GM12878 (cell line): ENCODE results near the gene SYNRG. TPM values are rescaled to one million over a fixed set of nuclear protein-coding genes. Genes with fewer than 3 reads are reported as not detected.

Source experiments
- ATAC-seq: fragments of 200-7000 bp; cut with Tn5 transposase; 3 replicates; pipeline ENCODE4 v1.9.1; 2020; ENCODE audit warnings: mild to moderate bottlenecking, moderate library complexity
- BruUV-seq: library from RNA; stranded (reverse); fragments of 400-500 nt; replicated peaks from 2 replicates; lab custom pipeline; 2021; lab: Mats Ljungman, UMichigan
- CTCF ChIA-PET: fragments of 300-600 bp; sonication (Branson Sonifier 250); formaldehyde crosslinking; extraction: SDS; loops from one replicate; lab custom pipeline; 2021; ENCODE audit warnings: inconsistent platforms; lab: Yijun Ruan, JAX
- POLR2A ChIA-PET: fragments of 350-600 bp; formaldehyde crosslinking; extraction: SDS; loops from one replicate; lab custom pipeline; 2021; ENCODE audit warnings: inconsistent platforms; lab: Charles Lee
- RAD21 ChIA-PET: fragments of 300-600 bp; sonication (Branson Sonifier 250); formaldehyde crosslinking; loops from one replicate; lab custom pipeline; 2023; ENCODE audit warnings: antibody characterized with exemption; ENCODE audit not compliant: unreplicated experiment; lab: Charles Lee
- SMC1A ChIA-PET: fragments of 300-600 bp; sonication (Branson Sonifier 250); formaldehyde crosslinking; loops from one replicate; lab custom pipeline; 2023; ENCODE audit not compliant: unreplicated experiment, uncharacterized antibody; lab: Charles Lee
- DNase-seq: peaks from one replicate; pipeline ENCODE4 v3.0.0-alpha.2; 2011; ENCODE audit warnings: low read depth, low spot score
- FAIRE-seq: peaks from 3 replicates; lab custom pipeline; 2011; peaks lifted over from hg19 to GRCh38; lab: Jason Lieb, UNC
- H2AFZ ChIP-seq: 2 replicates; pipeline ENCODE4 v1.6.0; 2011; ENCODE audit warnings: low read depth, low read length, control low read depth; ENCODE audit not compliant: control insufficient read depth
- H3K27ac ChIP-seq: 2 replicates; pipeline ENCODE4 v1.5.1; 2011; ENCODE audit warnings: control low read depth; ENCODE audit not compliant: control insufficient read depth, insufficient read depth
- H3K27me3 ChIP-seq, 2 experiments: replicated peaks in 1 of 2; 2 replicates each; pipeline versions ENCODE4 v1.6.0 to v1.6.1; 2011; ENCODE audit warnings: low read length in 1 of 2; ENCODE audit not compliant: control insufficient read depth in 2 of 2, insufficient read depth in 2 of 2
- H3K36me3 ChIP-seq, 2 experiments: 2 replicates each; pipeline ENCODE4 v1.5.1; 2011; ENCODE audit warnings: low read length in 1 of 2; ENCODE audit not compliant: control insufficient read depth in 2 of 2, insufficient read depth in 2 of 2
- H3K4me1 ChIP-seq: 2 replicates; pipeline ENCODE4 v1.6.1; 2011; ENCODE audit warnings: mild to moderate bottlenecking, low read length, moderate library complexity, mixed read lengths; ENCODE audit not compliant: control insufficient read depth, insufficient read depth
- H3K4me2 ChIP-seq: 2 replicates; pipeline ENCODE4 v1.6.0; 2011; ENCODE audit warnings: control low read depth; ENCODE audit not compliant: control insufficient read depth, insufficient read depth
- H3K4me3 ChIP-seq: fragments of 200-600 bp; sonication (generic); 2 replicates; pipeline ENCODE4 v1.5.1; 2016
- H3K79me2 ChIP-seq: 2 replicates; pipeline ENCODE4 v1.6.0; 2011; ENCODE audit warnings: low read length; ENCODE audit not compliant: control insufficient read depth, insufficient read depth
- H3K9ac ChIP-seq: 2 replicates; pipeline ENCODE4 v1.8.0; 2011; ENCODE audit warnings: low read length, control low read depth, mixed read lengths; ENCODE audit not compliant: control insufficient read depth, insufficient read depth
- H3K9me3 ChIP-seq: replicated peaks from 3 replicates; pipeline ENCODE4 v1.5.1; 2011; ENCODE audit warnings: mild to moderate bottlenecking, low read length; ENCODE audit not compliant: control insufficient read depth, insufficient read depth
- H4K20me1 ChIP-seq: 2 replicates; pipeline ENCODE4 v1.6.0; 2011; ENCODE audit not compliant: control insufficient read depth, insufficient read depth
- CBX5 ChIP-seq: sonication (generic); IDR thresholded peaks from 2 replicates; pipeline ENCODE4 v1.6.1; 2016; ENCODE audit warnings: low read depth, moderate library complexity, mild to moderate bottlenecking, inconsistent platforms
- EP300 ChIP-seq, 2 experiments: fragments of 150-350 bp in 1 of 2; IDR thresholded peaks; 2 replicates each; pipeline ENCODE4 v1.6.1; 2011 to 2012; ENCODE audit warnings: low read depth in 2 of 2, low read length in 2 of 2, borderline replicate concordance in 1 of 2, improper control_type of control experiment in 1 of 2, inconsistent platforms in 1 of 2; ENCODE audit not compliant: control insufficient read depth in 1 of 2
- MYB ChIP-seq: fragments of 150-350 bp; IDR thresholded peaks from 2 replicates; pipeline ENCODE4 v1.6.1; 2014; ENCODE audit warnings: mild to moderate bottlenecking, low read depth, low read length, borderline replicate concordance
- PAX5 ChIP-seq: IDR thresholded peaks from 2 replicates; pipeline ENCODE4 v1.6.1; 2011; ENCODE audit warnings: low read depth, low read length, borderline replicate concordance
- PML ChIP-seq: IDR thresholded peaks from 2 replicates; pipeline ENCODE4 v1.6.1; 2012; ENCODE audit warnings: low read length, inconsistent platforms
- SMARCA5 ChIP-seq: fragments of 450-650 bp; IDR thresholded peaks from 2 replicates; pipeline ENCODE4 v1.6.1; 2017; ENCODE audit warnings: mild to moderate bottlenecking
- ZNF207 ChIP-seq: fragments of 450-650 bp; IDR thresholded peaks from 2 replicates; pipeline ENCODE4 v1.6.1; 2014; ENCODE audit warnings: antibody characterized with exemption, mild to moderate bottlenecking, borderline replicate concordance
- WGBS: methylation state at CpG from one replicate; pipeline ENCODE4 v1.1.6; 2016; ENCODE audit warnings: low lambda C conversion rate; ENCODE audit not compliant: insufficient replicate concordance, insufficient coverage; ENCODE audit errors: missing lambda C conversion rate; 5-methylcytosine and 5-hydroxymethylcytosine counted together
- in situ Hi-C: fragments of 300-500 bp; cut with MboI; formaldehyde crosslinking; loops from 9 replicates; pipeline ENCODE4 v1.14.3; 2018; ENCODE audit warnings: mixed read lengths
- intact Hi-C: fragments of 100-400 bp; cut with micrococcal nuclease; formaldehyde crosslinking; loops from one replicate; pipeline ENCODE4 v1.14.2; 2022; ENCODE audit not compliant: unreplicated experiment
- polyA plus RNA-seq, 11 experiments: library from polyadenylated mRNA; depleted of rRNA in 4 of 11; unstranded in 6 of 11; stranded (reverse) in 5 of 11; fragments of >200 nt; fragmentation: Nextera tagmentation in 4 of 11; fragmentation: Illumina TruSeq in 1 of 11; extraction: Ambion mirVana in 4 of 11; extraction: Trizol in 1 of 11; gene quantifications; 1 replicate in 1 of 11; 2 replicates in 10 of 11; pipeline versions ENCODE4 v1.2.1 to v1.2.3, GENCODE V29; 2011 to 2016; ENCODE audit warnings: inconsistent platforms in 2 of 11, missing spikeins in 2 of 11, low read depth in 1 of 11
- total RNA-seq, 4 experiments: library from RNA; depleted of rRNA in 3 of 4; stranded (reverse); fragments of >200 nt in 3 of 4; fragmentation: Illumina TruSeq in 1 of 4; extraction: Trizol in 1 of 4; gene quantifications; 2 replicates each; pipeline versions ENCODE4 v1.2.1 to v1.2.3, GENCODE V29; 2013 to 2021
- TF ChIP-seq, protein P1 (sequence below): fragments of 450-650 bp; formaldehyde crosslinking; IDR thresholded peaks from 2 replicates; pipeline ENCODE4 v1.4.0; 2022; ENCODE audit warnings: mild to moderate bottlenecking, moderate library complexity
- TF ChIP-seq, protein P2 (sequence below): fragments of 450-650 bp; IDR thresholded peaks from 2 replicates; pipeline ENCODE4 v1.6.1; 2016; ENCODE audit warnings: mild to moderate bottlenecking

The SYNRG gene
- total and polyA plus RNA-seq, 10 of the 15 experiments (the other 5 are each of a cell fraction or from before 2014, with no cell fraction given), result 5.2 to 40.4 (median 26.7) TPM

DNA sequence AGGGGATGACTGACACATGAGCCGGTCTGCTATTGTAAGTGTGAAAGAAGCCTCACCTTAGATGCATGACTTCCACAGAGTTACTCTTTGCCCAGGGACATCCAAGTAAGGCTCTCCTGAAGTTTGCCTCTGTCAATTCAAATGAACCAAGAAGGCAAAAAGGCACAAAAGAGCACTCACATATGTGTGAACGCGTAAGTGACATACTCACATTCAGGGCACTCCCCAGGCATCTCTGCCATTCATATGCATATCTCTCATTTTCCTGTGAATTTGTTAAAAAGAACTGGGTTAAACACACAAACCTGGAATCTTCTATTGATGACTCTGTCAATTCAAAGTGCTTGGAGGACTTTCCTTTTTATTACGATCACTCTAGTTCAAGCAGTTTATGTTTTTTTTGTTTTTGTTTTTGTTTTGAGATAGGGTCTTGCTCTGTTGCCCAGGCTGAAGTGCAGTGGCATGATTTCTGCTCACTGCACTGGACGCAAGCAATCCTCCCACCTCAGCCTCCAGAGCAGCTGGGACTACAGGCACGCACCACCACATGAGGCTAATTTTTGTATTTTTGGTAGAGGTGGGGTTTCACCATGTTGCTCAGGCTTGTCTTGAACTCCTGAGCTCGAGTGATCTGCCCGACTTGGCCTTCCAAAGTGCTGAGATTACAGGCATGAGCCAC, 70.1 kb downstream of the SYNRG start:
- RAD21 ChIA-PET, result no interaction called here
- no peak overlapping the region for H3K27ac ChIP-seq
- H3K9ac ChIP-seq, result no peak overlapping the region
- in situ Hi-C loops, result no loop called here
- no TSS peak for BruUV-seq
- intact Hi-C loops, result no loop called here
- H2AFZ ChIP-seq, result no peak overlapping the region
- H3K9me3 ChIP-seq, result no peaks in the 10 kb centered on the region
- no peaks in the 10 kb centered on the region for H3K4me1 ChIP-seq
- no peaks in the 10 kb centered on the region for H3K27me3 ChIP-seq
- TF ChIP-seq PML, result no peak
- no peak for TF ChIP-seq ZNF207
- no peak for TF ChIP-seq PAX5
- no peak for TF ChIP-seq CBX5
- no peak for TF ChIP-seq EP300 (IDR thresholded peaks at IDR 0.05; ENCODE audit: borderline replicate concordance in 1 of 2, control insufficient read depth in 1 of 2, low read depth in 2 of 2, low read length in 2 of 2)
- TF ChIP-seq, protein P1, sequence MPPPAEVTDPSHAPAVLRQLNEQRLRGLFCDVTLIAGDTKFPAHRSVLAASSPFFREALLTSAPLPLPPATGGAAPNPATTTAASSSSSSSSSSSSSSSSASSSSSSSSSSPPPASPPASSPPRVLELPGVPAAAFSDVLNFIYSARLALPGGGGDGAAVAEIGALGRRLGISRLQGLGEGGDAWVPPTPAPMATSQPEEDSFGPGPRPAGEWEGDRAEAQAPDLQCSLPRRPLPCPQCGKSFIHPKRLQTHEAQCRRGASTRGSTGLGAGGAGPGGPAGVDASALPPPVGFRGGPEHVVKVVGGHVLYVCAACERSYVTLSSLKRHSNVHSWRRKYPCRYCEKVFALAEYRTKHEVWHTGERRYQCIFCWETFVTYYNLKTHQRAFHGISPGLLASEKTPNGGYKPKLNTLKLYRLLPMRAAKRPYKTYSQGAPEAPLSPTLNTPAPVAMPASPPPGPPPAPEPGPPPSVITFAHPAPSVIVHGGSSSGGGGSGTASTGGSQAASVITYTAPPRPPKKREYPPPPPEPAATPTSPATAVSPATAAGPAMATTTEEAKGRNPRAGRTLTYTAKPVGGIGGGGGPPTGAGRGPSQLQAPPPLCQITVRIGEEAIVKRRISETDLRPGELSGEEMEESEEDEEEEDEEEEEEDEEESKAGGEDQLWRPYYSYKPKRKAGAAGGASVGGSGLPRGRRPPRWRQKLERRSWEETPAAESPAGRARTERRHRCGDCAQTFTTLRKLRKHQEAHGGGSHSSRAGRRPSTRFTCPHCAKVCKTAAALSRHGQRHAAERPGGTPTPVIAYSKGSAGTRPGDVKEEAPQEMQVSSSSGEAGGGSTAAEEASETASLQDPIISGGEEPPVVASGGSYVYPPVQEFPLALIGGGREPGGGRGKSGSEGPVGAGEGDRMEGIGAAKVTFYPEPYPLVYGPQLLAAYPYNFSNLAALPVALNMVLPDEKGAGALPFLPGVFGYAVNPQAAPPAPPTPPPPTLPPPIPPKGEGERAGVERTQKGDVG, result no peak
- no peak for TF ChIP-seq MYB
- TF ChIP-seq SMARCA5, result no peak
- TF ChIP-seq, protein P2, sequence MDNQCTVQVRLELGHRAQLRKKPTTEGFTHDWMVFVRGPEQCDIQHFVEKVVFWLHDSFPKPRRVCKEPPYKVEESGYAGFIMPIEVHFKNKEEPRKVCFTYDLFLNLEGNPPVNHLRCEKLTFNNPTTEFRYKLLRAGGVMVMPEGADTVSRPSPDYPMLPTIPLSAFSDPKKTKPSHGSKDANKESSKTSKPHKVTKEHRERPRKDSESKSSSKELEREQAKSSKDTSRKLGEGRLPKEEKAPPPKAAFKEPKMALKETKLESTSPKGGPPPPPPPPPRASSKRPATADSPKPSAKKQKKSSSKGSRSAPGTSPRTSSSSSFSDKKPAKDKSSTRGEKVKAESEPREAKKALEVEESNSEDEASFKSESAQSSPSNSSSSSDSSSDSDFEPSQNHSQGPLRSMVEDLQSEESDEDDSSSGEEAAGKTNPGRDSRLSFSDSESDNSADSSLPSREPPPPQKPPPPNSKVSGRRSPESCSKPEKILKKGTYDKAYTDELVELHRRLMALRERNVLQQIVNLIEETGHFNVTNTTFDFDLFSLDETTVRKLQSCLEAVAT, result no peak
- POLR2A ChIA-PET, result interaction anchor here (0.5 kb wide), 1 partner anchor 10 kb away, joined by 3 read pairs; no protein-coding TSS in a partner anchor
- H3K36me3 ChIP-seq, result peaks cover 25 to 39% of the 10 kb centered on the region in 2 experiments
- over 99% methylated on average over 8 of the region's 8 CpGs for WGBS
- no peaks in the 10 kb centered on the region for H4K20me1 ChIP-seq
- no peak for ATAC-seq
- FAIRE-seq, result no peak
- CTCF ChIA-PET, result no interaction called here
- H3K79me2 ChIP-seq, result no peaks in the 10 kb centered on the region
- H3K4me3 ChIP-seq, result no peak overlapping the region
- SMC1A ChIA-PET, result no interaction called here
- no peak for DNase-seq
- no peak overlapping the region for H3K4me2 ChIP-seq
